A549 (cell line): ENCODE data around the gene TMEM115.

Source experiments
- ESRRA ChIP-seq: fragments of 150-350 bp; IDR thresholded peaks from 2 replicates; pipeline ENCODE4 v1.6.1; 2014; ENCODE audit warnings: mild to moderate bottlenecking, low read length, borderline replicate concordance
- POLR2A ChIP-seq: IDR thresholded peaks from 2 replicates; pipeline ENCODE4 v1.6.1; 2012; ENCODE audit warnings: mild to moderate bottlenecking, low read length
- RAD21 ChIP-seq, 2 experiments: fragments of >200 bp in 1 of 2; sonication (Bioruptor Twin) in 1 of 2; formaldehyde crosslinking in 1 of 2; IDR thresholded peaks in 1 of 2; conservative IDR thresholded peaks in 1 of 2; 2 replicates in 1 of 2; 3 replicates in 1 of 2; pipeline ENCODE4 v1.6.1; 2012 to 2018; ENCODE audit warnings: inconsistent platforms in 1 of 2

DNA sequence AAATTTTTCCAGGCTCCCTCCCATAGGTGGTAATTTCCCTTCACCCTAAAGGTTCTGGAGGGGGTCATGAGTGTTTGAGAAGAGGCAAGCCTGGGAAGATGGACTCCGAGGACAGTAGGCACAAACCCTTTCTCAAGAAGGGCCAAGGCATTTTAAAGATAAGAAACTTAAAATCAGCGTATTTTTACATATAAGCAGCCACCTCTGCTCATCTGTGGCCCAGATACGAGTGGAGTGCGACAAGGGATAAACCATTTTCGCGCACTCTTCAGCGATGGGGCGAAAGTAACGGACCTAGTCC is 19.2 kb downstream of the TMEM115 start:
- TF ChIP-seq ESRRA, result no peak
- no peak for TF ChIP-seq POLR2A
- TF ChIP-seq RAD21 (conservative IDR thresholded peaks at IDR 0.05 in 1 of 2, IDR thresholded peaks at IDR 0.05 in 1 of 2), result no peak
